Measurements from ENCODE around the gene LIMS1. TPM values are rescaled to one million over a fixed set of nuclear protein-coding genes. Genes with fewer than 3 reads are reported as not detected.

Gene LIMS1
- total and polyA plus RNA-seq, 2 donors (not counting 1 experiment from before 2014, with no cell fraction given), result 14.0 to 22.1 TPM

GRCh38 chr2:108562274-108562673, 28.0 kb downstream of the LIMS1 start:
- TF ChIP-seq EZH2 (IDR thresholded peaks at IDR 0.05; ENCODE audit: borderline replicate concordance, insufficient read depth, low read depth, low read length, poor library complexity, severe bottlenecking) (no peak), CTCF (IDR thresholded peaks at IDR 0.05) (no peak)
- no peak for ATAC-seq (ENCODE audit: low read depth)
- intact Hi-C loops (cut with micrococcal nuclease), result no loop called here
- Mint-ChIP-seq H3K4me1 (peaks cover 9% of the 10 kb centered on the region), H3K9me3 (ENCODE audit: insufficient read depth) (no peaks in the 10 kb centered on the region), H3K4me3 (no peak overlapping the region), H3K27me3 (no peaks in the 10 kb centered on the region), H3K27ac (no peak overlapping the region)
- Histone ChIP-seq H2AFZ (ENCODE audit: insufficient read depth, low read depth, low read length, poor library complexity, severe bottlenecking) (no peak overlapping the region), H3K36me3 (replicated peaks in 1 of 2; ENCODE audit: control extremely low read depth in 1 of 2, control insufficient read depth in 1 of 2, extremely low read depth in 1 of 2, insufficient read depth in 2 of 2, low read length in 1 of 2) (no peaks in the 10 kb centered on the region), H3K27me3 (replicated peaks in 1 of 4; ENCODE audit: control extremely low read depth in 1 of 4, control insufficient read depth in 3 of 4, insufficient read depth in 4 of 4, low read length in 3 of 4) (no peaks in the 10 kb centered on the region), H3K4me3 (ENCODE audit: control extremely low read depth in 1 of 5, extremely low read depth in 1 of 5, insufficient read depth in 1 of 5, low read depth in 2 of 5, low read length in 4 of 5) (no peak overlapping the region), H3K4me1 (ENCODE audit: control insufficient read depth in 2 of 2, insufficient read depth in 2 of 2, low read length in 2 of 2) (no peaks in the 10 kb centered on the region), H3K9me3 (ENCODE audit: control extremely low read depth in 1 of 3, control insufficient read depth in 2 of 3, insufficient read depth in 1 of 3, low read length in 2 of 3) (peaks cover 0 to 1% (median 0%) of the 10 kb centered on the region in 3 donors), H3K4me2 (replicated peaks; ENCODE audit: low read depth, low read length, poor library complexity, severe bottlenecking) (no peak overlapping the region), H3K79me2 (ENCODE audit: control insufficient read depth, insufficient read depth, low read length) (peaks cover 29% of the 10 kb centered on the region), H3K27ac (ENCODE audit: low read length in 2 of 2) (no peak overlapping the region), H3K9ac (ENCODE audit: low read length) (no peak overlapping the region), H4K20me1 (ENCODE audit: control insufficient read depth, insufficient read depth, low read length, poor library complexity, severe bottlenecking) (no peaks in the 10 kb centered on the region)
- 100% methylated on average over 1 of the region's 2 CpGs for WGBS (ENCODE audit: insufficient coverage)
- CTCF ChIA-PET, result no interaction called here
- POLR2A ChIA-PET, result no interaction called here
- DNase-seq, result no peak

- no peaks in the 10 kb centered on the region for H3K9me3 Mint-ChIP-seq (ENCODE audit: insufficient read depth)
- DNase-seq (no peak), ATAC-seq (ENCODE audit: low read depth) (no peak)
- no peak overlapping the region for H3K27ac Mint-ChIP-seq
- Histone ChIP-seq H4K20me1 (ENCODE audit: control insufficient read depth, insufficient read depth, low read length, poor library complexity, severe bottlenecking) (no peaks in the 10 kb centered on the region), H3K4me3 (ENCODE audit: control extremely low read depth in 1 of 5, extremely low read depth in 1 of 5, insufficient read depth in 1 of 5, low read depth in 2 of 5, low read length in 4 of 5) (no peak overlapping the region), H2AFZ (ENCODE audit: insufficient read depth, low read depth, low read length, poor library complexity, severe bottlenecking) (no peak overlapping the region), H3K27me3 (replicated peaks in 1 of 4; ENCODE audit: control extremely low read depth in 1 of 4, control insufficient read depth in 3 of 4, insufficient read depth in 4 of 4, low read length in 3 of 4) (no peaks in the 10 kb centered on the region), H3K4me1 (ENCODE audit: control insufficient read depth in 2 of 2, insufficient read depth in 2 of 2, low read length in 2 of 2) (no peaks in the 10 kb centered on the region), H3K9ac (ENCODE audit: low read length) (no peak overlapping the region), H3K27ac (ENCODE audit: low read length in 2 of 2) (no peak overlapping the region), H3K36me3 (replicated peaks in 1 of 2; ENCODE audit: control extremely low read depth in 1 of 2, control insufficient read depth in 1 of 2, extremely low read depth in 1 of 2, insufficient read depth in 2 of 2, low read length in 1 of 2) (no peaks in the 10 kb centered on the region), H3K79me2 (ENCODE audit: control insufficient read depth, insufficient read depth, low read length) (peaks cover 34% of the 10 kb centered on the region), H3K4me2 (replicated peaks; ENCODE audit: low read depth, low read length, poor library complexity, severe bottlenecking) (no peak overlapping the region), H3K9me3 (ENCODE audit: control extremely low read depth in 1 of 3, control insufficient read depth in 2 of 3, insufficient read depth in 1 of 3, low read length in 2 of 3) (peaks cover 0 to 1% (median 0%) of the 10 kb centered on the region in 3 donors)
- peaks cover 12% of the 10 kb centered on the region for H3K4me1 Mint-ChIP-seq
- CTCF ChIA-PET, result interaction anchor here (0.9 kb wide), 1 partner anchor 19 kb away, joined by 4 read pairs; no protein-coding TSS in a partner anchor
- POLR2A ChIA-PET, result no interaction called here
- TF ChIP-seq EZH2 (IDR thresholded peaks at IDR 0.05; ENCODE audit: borderline replicate concordance, insufficient read depth, low read depth, low read length, poor library complexity, severe bottlenecking) (no peak), CTCF (IDR thresholded peaks at IDR 0.05) (no peak)
- WGBS (ENCODE audit: insufficient coverage), result 100% methylated on average over 2 of the region's 6 CpGs
- no peaks in the 10 kb centered on the region for H3K27me3 Mint-ChIP-seq
- intact Hi-C loops (cut with micrococcal nuclease), result no loop called here
- H3K4me3 Mint-ChIP-seq, result no peak overlapping the region
Observed at GRCh38 chr2:108564510-108564909, 30.2 kb downstream of the LIMS1 start.

Measured in B cell (primary cell).